Mesenchymal stem cell (in vitro differentiated cells and primary cell): ENCODE measurements around the gene BFSP2.
"Not testable (repeated sequence)": the region's sequence is repeated elsewhere in the genome, so short reads cannot be mapped to it uniquely, and the experiment has no call there.

ENCODE experiments used
- DNase-seq: peaks from one replicate; pipeline ENCODE4 v3.0.0-alpha.2; 2013
- H2AFZ ChIP-seq: one replicate; pipeline ENCODE4 v1.6.1; 2013; ENCODE audit warnings: low read depth, mild to moderate bottlenecking, control low read depth, inconsistent platforms, low read length, moderate library complexity
- H2AK5ac ChIP-seq: 2 replicates; pipeline ENCODE4 v1.6.1; 2013; ENCODE audit warnings: low read length, moderate library complexity, mild to moderate bottlenecking, inconsistent platforms; ENCODE audit not compliant: severe bottlenecking
- H2BK120ac ChIP-seq: one replicate; pipeline ENCODE4 v1.6.1; 2013; ENCODE audit warnings: low read depth, mild to moderate bottlenecking, inconsistent platforms, low read length, moderate library complexity
- H2BK12ac ChIP-seq, 2 experiments: one replicate each; pipeline ENCODE4 v1.6.1; 2013; ENCODE audit warnings: inconsistent platforms in 2 of 2, low read length in 2 of 2, mild to moderate bottlenecking in 2 of 2, moderate library complexity in 2 of 2, control low read depth in 1 of 2
- H2BK15ac ChIP-seq: one replicate; pipeline ENCODE4 v1.6.1; 2013; ENCODE audit warnings: mild to moderate bottlenecking, low read depth, inconsistent platforms; ENCODE audit not compliant: poor library complexity, severe bottlenecking
- H2BK5ac ChIP-seq: 2 replicates; pipeline ENCODE4 v1.6.1; 2013; ENCODE audit warnings: low read depth, mild to moderate bottlenecking, low read length, control low read depth, inconsistent platforms; ENCODE audit not compliant: poor library complexity, severe bottlenecking
- H3K14ac ChIP-seq, 2 experiments: one replicate each; pipeline ENCODE4 v1.6.1; 2013; ENCODE audit warnings: inconsistent platforms in 2 of 2, low read length in 2 of 2, control low read depth in 1 of 2, mild to moderate bottlenecking in 1 of 2, moderate library complexity in 1 of 2
- H3K18ac ChIP-seq, 2 experiments: one replicate each; pipeline ENCODE4 v1.6.1; 2013; ENCODE audit warnings: inconsistent platforms in 2 of 2, low read length in 2 of 2, control low read depth in 1 of 2, low read depth in 1 of 2, mild to moderate bottlenecking in 1 of 2
- H3K23ac ChIP-seq, 2 experiments: one replicate each; pipeline ENCODE4 v1.6.1; 2013; ENCODE audit warnings: inconsistent platforms in 2 of 2, low read length in 2 of 2, mild to moderate bottlenecking in 2 of 2, moderate library complexity in 2 of 2, control low read depth in 1 of 2
- H3K27ac ChIP-seq: 2 replicates; pipeline ENCODE4 v1.5.1; 2013; ENCODE audit warnings: mild to moderate bottlenecking, moderate library complexity, low read length, control low read depth, inconsistent platforms; ENCODE audit not compliant: poor library complexity, severe bottlenecking
- H3K27me3 ChIP-seq, 2 experiments: 2 replicates each; pipeline versions ENCODE4 v1.6.1 to v1.7.0; 2013; ENCODE audit warnings: low read length in 2 of 2, mild to moderate bottlenecking in 2 of 2, moderate library complexity in 2 of 2, control low read depth in 1 of 2, inconsistent platforms in 1 of 2; ENCODE audit not compliant: control insufficient read depth in 1 of 2, insufficient read depth in 1 of 2
- H3K36me3 ChIP-seq, 2 experiments: 2 replicates each; pipeline versions ENCODE4 v1.6.1 to v1.7.0; 2013; ENCODE audit warnings: low read length in 2 of 2, control low read depth in 1 of 2, inconsistent platforms in 1 of 2, low read depth in 1 of 2, mild to moderate bottlenecking in 1 of 2; ENCODE audit not compliant: insufficient read depth in 2 of 2, control insufficient read depth in 1 of 2
- H3K4ac ChIP-seq, 2 experiments: one replicate each; pipeline ENCODE4 v1.6.1; 2013; ENCODE audit warnings: inconsistent platforms in 2 of 2, low read length in 2 of 2, mild to moderate bottlenecking in 2 of 2, moderate library complexity in 2 of 2, control low read depth in 1 of 2, low read depth in 1 of 2
- H3K4me1 ChIP-seq: 2 replicates; pipeline ENCODE4 v1.6.1; 2013; ENCODE audit warnings: low read depth, low read length, control low read depth; ENCODE audit not compliant: control insufficient read depth, insufficient read depth
- H3K4me2 ChIP-seq: 2 replicates; pipeline ENCODE4 v1.6.1; 2013; ENCODE audit warnings: low read length, mild to moderate bottlenecking, inconsistent platforms; ENCODE audit not compliant: poor library complexity, severe bottlenecking
- H3K4me3 ChIP-seq, 2 experiments: 2 replicates each; pipeline versions ENCODE4 v1.5.1 to v1.7.0; 2013; ENCODE audit warnings: low read length in 2 of 2, mild to moderate bottlenecking in 2 of 2, control low read depth in 1 of 2, low read depth in 1 of 2; ENCODE audit not compliant: insufficient read depth in 1 of 2
- H3K79me1 ChIP-seq: replicated peaks from 2 replicates; pipeline ENCODE4 v1.6.1; 2013; ENCODE audit warnings: mild to moderate bottlenecking, control low read depth, low read length, inconsistent platforms; ENCODE audit not compliant: poor library complexity, severe bottlenecking
- H3K9ac ChIP-seq: 2 replicates; pipeline ENCODE4 v1.7.0; 2013; ENCODE audit warnings: mild to moderate bottlenecking, low read length, moderate library complexity
- H3K9me3 ChIP-seq: 2 replicates; pipeline ENCODE4 v1.7.0; 2013; ENCODE audit warnings: mild to moderate bottlenecking, low read length; ENCODE audit not compliant: control insufficient read depth
- H4K8ac ChIP-seq: one replicate; pipeline ENCODE4 v1.6.1; 2013; ENCODE audit warnings: inconsistent platforms, mild to moderate bottlenecking, low read length, moderate library complexity
- H4K91ac ChIP-seq: one replicate; pipeline ENCODE4 v1.6.1; 2013; ENCODE audit warnings: mild to moderate bottlenecking, low read length, inconsistent platforms
- WGBS: methylation state at CpG from one replicate; pipeline ENCODE4 v1.1.7; 2013; ENCODE audit warnings: mixed read lengths; 5-methylcytosine and 5-hydroxymethylcytosine counted together

BFSP2 gene

GRCh38 chr3:133520938-133521337 is 121.1 kb downstream of the BFSP2 start:
- DNase-seq, H3K18ac ChIP-seq, H3K14ac ChIP-seq, H3K79me1 ChIP-seq, H3K9me3 ChIP-seq, H3K4me3 ChIP-seq, H2BK15ac ChIP-seq, H3K27me3 ChIP-seq, H4K8ac ChIP-seq, H3K4me2 ChIP-seq, H2BK120ac ChIP-seq, H2AFZ ChIP-seq, H3K9ac ChIP-seq, H4K91ac ChIP-seq, H3K4me1 ChIP-seq, H2BK12ac ChIP-seq, H3K23ac ChIP-seq, H3K27ac ChIP-seq, H3K4ac ChIP-seq, H2BK5ac ChIP-seq, H3K36me3 ChIP-seq, H2AK5ac ChIP-seq: not testable (repeated sequence)
- WGBS: 88% methylated on average over 1 of the region's 4 CpGs

DNA sequence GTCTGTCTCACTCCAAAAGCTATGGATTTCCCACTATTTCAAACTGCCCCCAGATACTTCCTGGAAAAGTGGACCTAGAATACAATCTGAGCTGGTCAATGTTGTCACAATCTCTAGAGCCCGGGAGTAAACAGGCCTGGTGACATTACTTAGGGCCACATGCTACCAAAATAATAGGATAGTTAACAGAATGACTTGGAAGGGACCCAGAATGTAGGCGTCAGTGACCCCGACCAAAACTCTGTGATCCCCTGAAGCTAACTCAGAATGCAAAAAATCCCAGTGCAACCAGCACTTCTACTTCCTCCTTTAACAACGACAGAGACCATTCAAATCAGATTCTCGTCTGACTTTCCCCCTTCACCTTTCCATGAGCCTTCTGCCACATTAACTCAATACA is 122.1 kb downstream of the BFSP2 start:
- no peak overlapping the region for H3K23ac ChIP-seq
- H3K4ac ChIP-seq: no peak overlapping the region
- no peak overlapping the region for H4K91ac ChIP-seq
- no peak overlapping the region for H3K27ac ChIP-seq
- no peaks in the 10 kb centered on the region for H3K4me1 ChIP-seq
- H2AK5ac ChIP-seq: no peak overlapping the region
- DNase-seq: no peak
- H3K4me3 ChIP-seq: no peak overlapping the region
- no peaks in the 10 kb centered on the region for H3K36me3 ChIP-seq
- no peak overlapping the region for H4K8ac ChIP-seq
- no peaks in the 10 kb centered on the region for H3K9me3 ChIP-seq
- H2AFZ ChIP-seq: no peak overlapping the region
- H3K79me1 ChIP-seq: no peaks in the 10 kb centered on the region
- H3K27me3 ChIP-seq: no peaks in the 10 kb centered on the region
- no peak overlapping the region for H3K9ac ChIP-seq
- no peak overlapping the region for H2BK120ac ChIP-seq
- no peak overlapping the region for H2BK12ac ChIP-seq
- no peak overlapping the region for H2BK15ac ChIP-seq
- H2BK5ac ChIP-seq: no peak overlapping the region
- WGBS: 51% methylated on average over 5 of the region's 5 CpGs
- no peak overlapping the region for H3K4me2 ChIP-seq
- no peak overlapping the region for H3K18ac ChIP-seq
- H3K14ac ChIP-seq: no peak overlapping the region

- H3K4ac ChIP-seq, H2BK15ac ChIP-seq, H3K27me3 ChIP-seq, H3K27ac ChIP-seq, DNase-seq, H3K9ac ChIP-seq, H3K4me1 ChIP-seq, H3K18ac ChIP-seq, H3K4me2 ChIP-seq, H4K91ac ChIP-seq, H2BK120ac ChIP-seq, H2AK5ac ChIP-seq, H3K9me3 ChIP-seq, H3K4me3 ChIP-seq, H3K23ac ChIP-seq, H3K79me1 ChIP-seq, H2BK12ac ChIP-seq, H2AFZ ChIP-seq, H3K36me3 ChIP-seq, H2BK5ac ChIP-seq, H3K14ac ChIP-seq, H4K8ac ChIP-seq: not testable (repeated sequence)
- WGBS: 94% methylated on average over 2 of the region's 3 CpGs
Observed at GRCh38 chr3:133523758-133524157, 123.9 kb downstream of the BFSP2 start.
